ENCODE measurements around the gene PSMA4. TPM values are rescaled to one million over a fixed set of nuclear protein-coding genes. Genes with fewer than 3 reads are reported as not detected.

Gene PSMA4
- total and polyA plus RNA-seq, 8 donors: 7.2 to 393 (median 162) TPM

DNA sequence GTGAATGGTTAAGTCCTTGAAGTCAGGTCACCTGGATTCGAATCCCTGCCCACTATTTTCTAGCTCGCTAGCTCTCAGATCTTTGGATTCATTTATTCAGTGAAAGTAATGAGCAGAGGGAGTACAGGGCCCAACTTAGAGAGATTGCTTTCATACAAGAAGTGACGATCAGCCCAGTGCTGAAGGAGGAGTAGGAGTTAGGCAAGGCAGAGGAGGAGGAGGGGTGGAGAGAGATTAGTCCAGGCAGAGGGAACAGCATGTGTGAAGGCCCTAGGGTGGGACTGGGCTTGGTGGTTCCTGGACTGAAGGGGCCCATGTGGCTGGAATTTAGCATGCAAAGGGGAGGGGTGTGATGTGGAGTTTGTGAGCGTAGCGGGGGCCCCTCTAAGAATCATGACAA lies 21.2 kb downstream of the PSMA4 start:
- Histone ChIP-seq H3K27ac (no peak overlapping the region), H3K4me1 (peaks cover 11 to 18% (median 16%) of the 10 kb centered on the region in 4 donors), H3K9me3 (no peaks in the 10 kb centered on the region), H3K36me3 (no peaks in the 10 kb centered on the region), H3K27me3 (peaks cover 0 to 8% (median 0%) of the 10 kb centered on the region in 3 donors), H3K4me3 (no peak overlapping the region)
- 80 to 87% (median 84%) methylated on average over 5 of the region's 5 CpGs for WGBS, 5 donors
- intact Hi-C loops (cut with DNase I; ENCODE audit: low total_unique reads): no loop called here
- no peak for DNase-seq
- no peak for TF ChIP-seq POLR2AphosphoS5 (IDR thresholded peaks at IDR 0.05)

GRCh38 chr15:78563092-78563491 lies 22.8 kb downstream of the PSMA4 start:
- DNase-seq: no peak
- Histone ChIP-seq H3K27ac (no peak overlapping the region), H3K9me3 (no peaks in the 10 kb centered on the region), H3K36me3 (no peaks in the 10 kb centered on the region), H3K4me1 (peaks cover 12 to 20% (median 17%) of the 10 kb centered on the region in 4 donors), H3K4me3 (no peak overlapping the region), H3K27me3 (peaks cover 0 to 21% (median 0%) of the 10 kb centered on the region in 3 donors)
- TF ChIP-seq CTCF (IDR thresholded peaks at IDR 0.05) (no peak), POLR2AphosphoS5 (IDR thresholded peaks at IDR 0.05) (no peak), POLR2A (IDR thresholded peaks at IDR 0.05) (no peak), EP300 (IDR thresholded peaks at IDR 0.05) (no peak)
- intact Hi-C loops (cut with DNase I; ENCODE audit: low total_unique reads): no loop called here
- WGBS, 5 donors: 85 to 96% (median 91%) methylated on average over 2 of the region's 2 CpGs

DNA sequence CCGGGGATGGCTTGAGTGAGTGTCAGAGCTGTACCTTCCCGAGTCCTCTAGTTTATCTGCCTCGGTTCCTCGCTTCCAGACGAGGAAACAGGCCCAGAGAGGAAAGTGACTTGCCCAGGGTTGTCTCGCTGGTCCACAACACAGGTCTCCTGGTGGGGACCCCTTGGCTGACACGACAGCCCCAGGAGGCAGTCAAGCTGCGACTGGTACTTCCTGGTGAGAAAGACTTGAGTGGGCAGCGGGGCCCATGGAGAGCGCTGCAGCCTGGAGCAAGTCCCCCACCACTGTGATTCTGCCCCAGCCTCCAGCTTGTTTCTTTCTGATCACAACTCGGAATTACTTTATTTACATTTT lies 24.5 kb downstream of the PSMA4 start:
- Histone ChIP-seq H3K27me3 (peaks cover 0 to 27% (median under 1%) of the 10 kb centered on the region in 3 donors), H3K9me3 (no peaks in the 10 kb centered on the region), H3K27ac (peak overlapping the region in 2 of 5 donors; percentile 42 to 71), H3K4me1 (peaks cover 12 to 20% (median 17%) of the 10 kb centered on the region in 4 donors), H3K4me3 (peak overlapping the region in 3 of 4 donors; percentile 58 to 65 (median 62)), H3K36me3 (no peaks in the 10 kb centered on the region)
- 42 to 64% (median 54%) methylated on average over 11 of the region's 11 CpGs for WGBS, 5 donors
- DNase-seq: no peak
- no peak for TF ChIP-seq CTCF (IDR thresholded peaks at IDR 0.05)
- no peak for TF ChIP-seq POLR2AphosphoS5 (IDR thresholded peaks at IDR 0.05)
- TF ChIP-seq EP300 (IDR thresholded peaks at IDR 0.05): no peak
- TF ChIP-seq POLR2A (IDR thresholded peaks at IDR 0.05): no peak
- intact Hi-C loops (cut with DNase I; ENCODE audit: low total_unique reads): no loop called here

DNA sequence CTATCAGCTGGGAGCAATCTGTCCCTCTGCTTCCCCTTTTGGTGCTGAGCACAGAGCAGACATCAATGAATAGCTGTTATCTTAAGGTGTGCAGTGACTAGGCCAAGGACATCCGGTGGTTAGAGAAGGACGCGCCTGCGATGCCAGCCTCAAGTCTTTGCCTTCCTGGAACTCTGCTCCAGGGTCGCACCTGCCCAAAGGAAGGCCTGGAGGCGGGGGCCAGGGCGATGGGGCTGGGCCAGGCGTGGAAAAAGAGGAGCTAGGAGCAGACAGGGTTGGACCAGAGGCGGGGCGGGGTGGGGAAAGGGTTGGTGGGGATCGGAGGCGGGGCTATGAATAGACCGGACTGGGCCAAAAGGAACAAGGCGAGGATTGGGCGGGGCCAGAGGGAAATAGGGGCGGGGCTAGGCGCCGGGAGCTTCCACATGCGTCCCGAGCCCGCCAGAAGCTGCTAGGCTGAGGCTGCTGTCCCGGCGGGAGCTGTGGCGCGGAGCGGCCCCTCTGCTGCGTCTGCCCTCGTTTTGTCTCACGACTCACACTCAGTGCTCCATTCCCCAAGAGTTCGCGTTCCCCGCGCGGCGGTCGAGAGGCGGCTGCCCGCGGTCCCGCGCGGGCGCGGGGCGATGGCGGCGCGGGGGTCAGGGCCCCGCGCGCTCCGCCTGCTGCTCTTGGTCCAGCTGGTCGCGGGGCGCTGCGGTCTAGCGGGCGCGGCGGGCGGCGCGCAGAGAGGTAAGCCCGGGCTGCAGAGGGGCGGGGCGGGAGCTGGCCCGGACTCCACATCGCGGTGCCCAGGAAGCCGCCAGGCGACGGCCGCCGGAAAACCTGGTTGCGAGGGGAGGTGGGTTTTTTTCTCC lies 25.1 kb downstream of the PSMA4 start, which contains the start of gene CHRNA5:
Gene CHRNA5, plus strand, starts transcription at position 424 of the 854 bp plus-strand sequence. Its CDS starts 200 bp downstream, at position 624.
- WGBS, 5 donors: 0 to 1% (median 1%) methylated on average over 17 to 75 of the region's 75 CpGs
- Histone ChIP-seq H3K36me3 (no peaks in the 10 kb centered on the region), H3K4me3 (peak within 1 kb of the TSS; percentile 58 to 65 (median 63)), H3K27ac (peak within 1 kb of the TSS; percentile 9 to 83 (median 42)), H3K27me3 (peaks cover 0 to 32% (median 4%) of the 10 kb centered on the region in 3 donors), H3K9me3 (no peaks in the 10 kb centered on the region), H3K4me1 (peaks cover 12 to 20% (median 17%) of the 10 kb centered on the region in 4 donors)
- TF ChIP-seq EP300 (IDR thresholded peaks at IDR 0.05) (no peak), POLR2AphosphoS5 (IDR thresholded peaks at IDR 0.05) (no peak), POLR2A (IDR thresholded peaks at IDR 0.05) (no peak), CTCF (IDR thresholded peaks at IDR 0.05) (no peak)
- intact Hi-C loops (cut with DNase I; ENCODE audit: low total_unique reads): no loop called here
- DNase-seq: peak; percentile 93 to 94

All from stomach (tissue), 9 donors.